Endothelial cell of umbilical vein (primary cell): Measurements from ENCODE around the gene DOCK8. TPM values are rescaled to one million over a fixed set of nuclear protein-coding genes. Genes with fewer than 3 reads are reported as not detected.

Experiments
- BruUV-seq: library from RNA; stranded (reverse); fragments of 400-500 nt; replicated peaks from 2 replicates; lab custom pipeline; 2021; lab: Mats Ljungman, UMichigan
- CTCF ChIA-PET: fragments of 300-600, 350-600 bp; sonication (Branson Sonifier 250); formaldehyde crosslinking; loops from one replicate; lab custom pipeline; 2021; ENCODE audit warnings: antibody characterized with exemption, inconsistent platforms; lab: Charles Lee
- POLR2A ChIA-PET: fragments of 300-600, 350-600 bp; sonication (Branson Sonifier 250); formaldehyde crosslinking; loops from one replicate; lab custom pipeline; 2021; ENCODE audit warnings: antibody characterized with exemption, inconsistent platforms; lab: Charles Lee
- DNase-seq: peaks from one replicate; pipeline ENCODE4 v3.0.0-alpha.2; 2011; ENCODE audit warnings: low read depth, low spot score
- FAIRE-seq: peaks from 2 replicates; lab custom pipeline; 2011; peaks lifted over from hg19 to GRCh38; lab: Jason Lieb, UNC
- H2AFZ ChIP-seq: 2 replicates; pipeline ENCODE4 v1.6.0; 2012; ENCODE audit warnings: low read depth, low read length, control low read depth, inconsistent platforms
- H3K27ac ChIP-seq: 2 replicates; pipeline ENCODE4 v1.5.1; 2011; ENCODE audit warnings: low read depth, mild to moderate bottlenecking, control low read depth, low read length, moderate library complexity; ENCODE audit not compliant: insufficient read depth
- H3K27me3 ChIP-seq, 2 experiments: 2 replicates each; pipeline versions ENCODE4 v1.6.0 to v1.6.1; 2011; ENCODE audit warnings: low read length in 2 of 2, mixed read lengths in 1 of 2; ENCODE audit not compliant: control insufficient read depth in 2 of 2, insufficient read depth in 2 of 2
- H3K36me3 ChIP-seq, 2 experiments: 2 replicates in 1 of 2; 3 replicates in 1 of 2; pipeline ENCODE4 v1.5.1; 2011; ENCODE audit warnings: low read length in 2 of 2, mild to moderate bottlenecking in 1 of 2, moderate library complexity in 1 of 2; ENCODE audit not compliant: control insufficient read depth in 2 of 2, insufficient read depth in 2 of 2; ENCODE audit errors: extremely low read depth in 1 of 2
- H3K4me1 ChIP-seq: 3 replicates; pipeline ENCODE4 v1.5.1; 2011; ENCODE audit warnings: mild to moderate bottlenecking, low read length; ENCODE audit not compliant: control insufficient read depth, insufficient read depth; ENCODE audit errors: extremely low read depth
- H3K4me2 ChIP-seq: 2 replicates; pipeline ENCODE4 v1.6.1; 2011; ENCODE audit warnings: low read length, control low read depth, mixed read lengths; ENCODE audit not compliant: insufficient read depth
- H3K4me3 ChIP-seq, 3 experiments: fragments of 200-600 bp in 1 of 3; sonication (generic), shearing (Covaris generic) in 1 of 3; replicated peaks in 1 of 3; 2 replicates each; pipeline ENCODE4 v1.5.1; 2011 to 2016; ENCODE audit warnings: control low read depth in 3 of 3, low read length in 3 of 3, mild to moderate bottlenecking in 2 of 3, inconsistent platforms in 1 of 3, low read depth in 1 of 3, moderate library complexity in 1 of 3; ENCODE audit not compliant: insufficient read depth in 1 of 3
- H3K79me2 ChIP-seq: 2 replicates; pipeline ENCODE4 v1.6.0; 2012; ENCODE audit warnings: low read length, inconsistent platforms; ENCODE audit not compliant: control insufficient read depth, insufficient read depth
- H3K9ac ChIP-seq: replicated peaks from 2 replicates; pipeline ENCODE3; 2011; ENCODE audit warnings: low read length, control low read depth; ENCODE audit not compliant: insufficient read depth; ENCODE audit errors: extremely low read depth
- H3K9me1 ChIP-seq: replicated peaks from 3 replicates; pipeline ENCODE4 v1.6.0; 2011; ENCODE audit warnings: mild to moderate bottlenecking, low read length; ENCODE audit not compliant: control insufficient read depth, insufficient read depth; ENCODE audit errors: extremely low read depth
- H3K9me3 ChIP-seq: replicated peaks from 2 replicates; pipeline ENCODE4 v1.5.1; 2012; ENCODE audit warnings: low read length, inconsistent platforms; ENCODE audit not compliant: control insufficient read depth, insufficient read depth
- H4K20me1 ChIP-seq: replicated peaks from 2 replicates; pipeline ENCODE3; 2011; ENCODE audit warnings: mild to moderate bottlenecking, low read length; ENCODE audit not compliant: control insufficient read depth, insufficient read depth; ENCODE audit errors: extremely low read depth
- EZH2 ChIP-seq: IDR thresholded peaks from 2 replicates; pipeline ENCODE4 v1.6.1; 2012; ENCODE audit warnings: borderline replicate concordance, low read depth, mild to moderate bottlenecking, moderate library complexity, low read length, inconsistent platforms; ENCODE audit not compliant: severe bottlenecking
- FOS ChIP-seq: IDR thresholded peaks from 2 replicates; pipeline ENCODE4 v1.6.1; 2011; ENCODE audit warnings: mild to moderate bottlenecking, low read length, moderate library complexity, borderline replicate concordance; ENCODE audit not compliant: insufficient read depth
- GATA2 ChIP-seq: IDR thresholded peaks from 2 replicates; pipeline ENCODE4 v1.7.0; 2011; ENCODE audit warnings: low read depth, mild to moderate bottlenecking, moderate library complexity, mixed read lengths, low read length; ENCODE audit not compliant: insufficient read length, insufficient read depth
- JUN ChIP-seq: IDR thresholded peaks from 2 replicates; pipeline ENCODE4 v1.6.1; 2011; ENCODE audit warnings: borderline replicate concordance, low read depth; ENCODE audit not compliant: insufficient read length, insufficient read depth
- MYC ChIP-seq: IDR thresholded peaks from one replicate; pipeline ENCODE4 v1.6.1; 2011; ENCODE audit warnings: mild to moderate bottlenecking, low read depth, low read length
- POLR2A ChIP-seq: IDR thresholded peaks from 2 replicates; pipeline ENCODE4 v1.6.1; 2012; ENCODE audit warnings: low read depth, mild to moderate bottlenecking, control low read depth, low read length
- POLR2AphosphoS5 ChIP-seq: IDR thresholded peaks from 2 replicates; pipeline ENCODE4 v1.6.1; 2012; ENCODE audit warnings: low read depth, mild to moderate bottlenecking, control low read depth, low read length, moderate library complexity; ENCODE audit not compliant: insufficient read depth
- dilution Hi-C: fragments of 300-500 bp; cut with MboI; formaldehyde crosslinking; loops from one replicate; pipeline ENCODE4 v1.15.0; 2019; ENCODE audit warnings: low sequenced_read_pairs; ENCODE audit not compliant: extremely low pct_ligation_motif_present
- intact Hi-C: fragments of 100-400 bp; cut with micrococcal nuclease; formaldehyde crosslinking; loops from one replicate; pipeline ENCODE4 v1.10.0; 2022
- polyA plus RNA-seq, 4 experiments: library from polyadenylated mRNA; depleted of rRNA in 3 of 4; stranded (reverse) in 3 of 4; unstranded in 1 of 4; fragments of >200 nt; gene quantifications; 2 replicates each; pipeline versions ENCODE4 v1.2.1 to v1.2.3, GENCODE V29; 2011 to 2012; ENCODE audit warnings: missing spikeins in 1 of 4
- total RNA-seq: library from RNA; stranded (reverse); gene quantifications from 2 replicates; pipeline ENCODE4 v1.2.3, GENCODE V29; 2021
- TF ChIP-seq, protein P1 (sequence below), 2 donors: IDR thresholded peaks; 1 replicate in 1 of 2; 2 replicates in 1 of 2; pipeline ENCODE4 v1.5.1; 2011; ENCODE audit warnings: low read length in 2 of 2, mild to moderate bottlenecking in 2 of 2, moderate library complexity in 2 of 2, control low read depth in 1 of 2, inconsistent platforms in 1 of 2, low read depth in 1 of 2; ENCODE audit not compliant: insufficient read depth in 1 of 2; ENCODE audit errors: extremely low read depth in 1 of 2
- TF ChIP-seq, protein P2 (sequence below): IDR thresholded peaks from 2 replicates; pipeline ENCODE4 v1.6.1; 2011; ENCODE audit not compliant: insufficient read depth, insufficient read length

The DOCK8 gene
- total and polyA plus RNA-seq, 2 donors (not counting 3 experiments of a cell fraction or from before 2014, with no cell fraction given) = 0.54 to 1.3 TPM

DNA sequence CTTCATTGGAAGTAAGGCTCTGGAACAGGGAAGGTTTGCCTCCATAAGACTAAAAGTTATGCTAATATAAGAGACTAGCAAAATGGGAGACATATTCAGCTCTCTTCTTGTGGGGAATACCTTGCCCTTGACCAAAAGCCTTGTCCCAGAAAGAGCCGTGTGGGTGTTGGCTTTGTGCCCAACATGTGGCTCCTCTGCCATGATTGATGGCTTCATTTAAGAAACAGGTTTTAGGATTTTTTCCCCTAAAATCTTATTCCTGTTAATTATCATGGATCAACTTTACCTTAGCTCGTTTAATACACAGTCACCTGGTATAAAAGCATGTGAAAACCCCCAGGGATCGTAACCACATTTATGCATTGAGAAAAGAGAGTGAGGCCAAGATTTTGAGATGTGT lies 38.9 kb downstream of the DOCK8 start:
- no peaks in the 10 kb centered on the region for H3K79me2 ChIP-seq
- no peaks in the 10 kb centered on the region for H3K9me3 ChIP-seq
- DNase-seq (no peak), FAIRE-seq (no peak)
- no peak overlapping the region for H3K4me2 ChIP-seq
- dilution Hi-C loops (no loop called here), intact Hi-C loops (no loop called here)
- H3K4me1 ChIP-seq = no peaks in the 10 kb centered on the region
- no peaks in the 10 kb centered on the region for H4K20me1 ChIP-seq
- ChIA-PET CTCF (no interaction called here), POLR2A (no interaction called here)
- H3K9ac ChIP-seq = no peak overlapping the region
- H3K27me3 ChIP-seq = no peaks in the 10 kb centered on the region
- no peak overlapping the region for H2AFZ ChIP-seq
- H3K9me1 ChIP-seq = no peaks in the 10 kb centered on the region
- no peak overlapping the region for H3K4me3 ChIP-seq
- TF ChIP-seq FOS (no peak), EZH2 (no peak), POLR2A (no peak), JUN (no peak), GATA2 (no peak), POLR2AphosphoS5 (no peak), MYC (no peak)
- TF ChIP-seq, protein P1, sequence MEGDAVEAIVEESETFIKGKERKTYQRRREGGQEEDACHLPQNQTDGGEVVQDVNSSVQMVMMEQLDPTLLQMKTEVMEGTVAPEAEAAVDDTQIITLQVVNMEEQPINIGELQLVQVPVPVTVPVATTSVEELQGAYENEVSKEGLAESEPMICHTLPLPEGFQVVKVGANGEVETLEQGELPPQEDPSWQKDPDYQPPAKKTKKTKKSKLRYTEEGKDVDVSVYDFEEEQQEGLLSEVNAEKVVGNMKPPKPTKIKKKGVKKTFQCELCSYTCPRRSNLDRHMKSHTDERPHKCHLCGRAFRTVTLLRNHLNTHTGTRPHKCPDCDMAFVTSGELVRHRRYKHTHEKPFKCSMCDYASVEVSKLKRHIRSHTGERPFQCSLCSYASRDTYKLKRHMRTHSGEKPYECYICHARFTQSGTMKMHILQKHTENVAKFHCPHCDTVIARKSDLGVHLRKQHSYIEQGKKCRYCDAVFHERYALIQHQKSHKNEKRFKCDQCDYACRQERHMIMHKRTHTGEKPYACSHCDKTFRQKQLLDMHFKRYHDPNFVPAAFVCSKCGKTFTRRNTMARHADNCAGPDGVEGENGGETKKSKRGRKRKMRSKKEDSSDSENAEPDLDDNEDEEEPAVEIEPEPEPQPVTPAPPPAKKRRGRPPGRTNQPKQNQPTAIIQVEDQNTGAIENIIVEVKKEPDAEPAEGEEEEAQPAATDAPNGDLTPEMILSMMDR (IDR thresholded peaks at IDR 0.05; ENCODE audit: extremely low read depth in 1 of 2, insufficient read depth in 1 of 2, low read depth in 1 of 2, low read length in 2 of 2) = no peak
- TF ChIP-seq, protein P2, sequence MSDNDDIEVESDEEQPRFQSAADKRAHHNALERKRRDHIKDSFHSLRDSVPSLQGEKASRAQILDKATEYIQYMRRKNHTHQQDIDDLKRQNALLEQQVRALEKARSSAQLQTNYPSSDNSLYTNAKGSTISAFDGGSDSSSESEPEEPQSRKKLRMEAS = no peak
- no peaks in the 10 kb centered on the region for H3K36me3 ChIP-seq
- BruUV-seq = no TSS peak
- no peak overlapping the region for H3K27ac ChIP-seq
